Measurements from ENCODE around the gene SHISA5.

Gene SHISA5

GRCh38 chr3:48460517-48460902 is 43.5 kb downstream of the SHISA5 start:
- no peak for DNase-seq (ENCODE audit: low read depth)
- H3K4me3 ChIP-seq (ENCODE audit: low read depth, low read length): no peak overlapping the region
- TF ChIP-seq CTCF (IDR thresholded peaks at IDR 0.05; ENCODE audit: insufficient read depth, low read depth, low read length, missing control alignments): no peak

- no peak for TF ChIP-seq CTCF (IDR thresholded peaks at IDR 0.05; ENCODE audit: insufficient read depth, low read depth, low read length, missing control alignments)
- H3K4me3 ChIP-seq (ENCODE audit: low read depth, low read length): no peak overlapping the region
- no peak for DNase-seq (ENCODE audit: low read depth)
Observed at GRCh38 chr3:48459773-48460516, 44.0 kb downstream of the SHISA5 start.

- H3K4me3 ChIP-seq (ENCODE audit: low read depth, low read length): no peak overlapping the region
- TF ChIP-seq CTCF (IDR thresholded peaks at IDR 0.05; ENCODE audit: insufficient read depth, low read depth, low read length, missing control alignments): no peak
- no peak for DNase-seq (ENCODE audit: low read depth)
Observed at GRCh38 chr3:48459331-48459730, 44.6 kb downstream of the SHISA5 start.

GRCh38 chr3:48456456-48456855 is 47.5 kb downstream of the SHISA5 start:
- no peak for TF ChIP-seq CTCF (IDR thresholded peaks at IDR 0.05; ENCODE audit: insufficient read depth, low read depth, low read length, missing control alignments)
- H3K4me3 ChIP-seq (ENCODE audit: low read depth, low read length): no peak overlapping the region
- no peak for DNase-seq (ENCODE audit: low read depth)

- DNase-seq (ENCODE audit: low read depth): no peak
- H3K4me3 ChIP-seq (ENCODE audit: low read depth, low read length): no peak overlapping the region
- TF ChIP-seq CTCF (IDR thresholded peaks at IDR 0.05; ENCODE audit: insufficient read depth, low read depth, low read length, missing control alignments): no peak
Observed at GRCh38 chr3:48451270-48451669, 52.7 kb downstream of the SHISA5 start.

GRCh38 chr3:48446425-48447193 is 57.4 kb downstream of the SHISA5 start, which contains the start of gene ATRIP:
TSS of gene ATRIP (plus strand) at chr3:48446737. CDS start at chr3:48446846, 109 bp downstream.
- H3K4me3 ChIP-seq (ENCODE audit: low read depth, low read length): peak within 1 kb of the TSS; percentile 95
- TF ChIP-seq CTCF (IDR thresholded peaks at IDR 0.05; ENCODE audit: insufficient read depth, low read depth, low read length, missing control alignments): no peak
- DNase-seq (ENCODE audit: low read depth): peak; percentile 92

Measured in GM12865 (cell line).